ENCODE measurements around the gene ZNF263. TPM values are rescaled to one million over a fixed set of nuclear protein-coding genes. Genes with fewer than 3 reads are reported as not detected.
"Not testable (repeated sequence)": the region's sequence is repeated elsewhere in the genome, so short reads cannot be mapped to it uniquely, and the experiment has no call there.

The ZNF263 gene
- total RNA-seq, 1 experiment from 2014 or later: 29.5 TPM

DNA sequence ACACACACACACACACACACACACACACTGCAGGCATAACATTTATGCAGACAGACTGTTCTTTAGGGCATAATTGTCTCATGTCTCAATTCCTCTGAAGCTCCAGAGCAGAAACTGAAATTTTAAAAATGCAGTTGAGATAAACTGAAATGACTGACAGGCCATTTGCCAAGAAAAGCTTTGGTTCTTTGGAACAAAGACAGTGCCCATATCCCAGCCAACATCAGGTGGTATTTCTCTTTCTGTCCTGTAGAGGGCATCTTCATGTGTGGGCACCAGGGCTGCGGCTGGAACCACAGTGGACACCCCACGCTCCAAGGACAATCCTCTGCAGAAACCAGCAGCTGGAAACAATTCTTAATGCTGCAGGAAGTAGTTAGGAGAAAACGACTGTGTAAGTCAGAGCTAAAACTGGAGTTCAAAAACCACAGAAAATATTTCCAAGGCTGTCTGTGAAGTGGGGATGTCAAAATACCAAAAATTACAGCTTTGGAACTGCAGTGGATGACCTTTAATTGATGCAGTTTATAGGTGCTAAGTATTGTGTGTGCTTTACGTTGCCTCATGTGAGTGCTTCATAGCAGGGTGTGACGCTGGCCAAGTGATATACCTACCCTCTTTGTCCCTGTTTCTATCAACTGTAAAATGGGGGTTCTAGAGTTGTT is 16.3 kb upstream of the ZNF263 start:
- ChIA-PET CTCF (interaction anchor here (0.6 to 2.0 kb wide), 20 partner anchors 8 to 1318 kb away, joined by 3 to 19 read pairs (median 4); partner anchors contain the start of genes MEFV, NAA60, OR1F1 and ZNF174), POLR2A (interaction anchor here (0.6 to 1.5 kb wide), 2 partner anchors 16 to 44 kb away, joined by 4 read pairs; partner anchors contain the start of gene ZNF263)
- TF ChIP-seq, protein P1, sequence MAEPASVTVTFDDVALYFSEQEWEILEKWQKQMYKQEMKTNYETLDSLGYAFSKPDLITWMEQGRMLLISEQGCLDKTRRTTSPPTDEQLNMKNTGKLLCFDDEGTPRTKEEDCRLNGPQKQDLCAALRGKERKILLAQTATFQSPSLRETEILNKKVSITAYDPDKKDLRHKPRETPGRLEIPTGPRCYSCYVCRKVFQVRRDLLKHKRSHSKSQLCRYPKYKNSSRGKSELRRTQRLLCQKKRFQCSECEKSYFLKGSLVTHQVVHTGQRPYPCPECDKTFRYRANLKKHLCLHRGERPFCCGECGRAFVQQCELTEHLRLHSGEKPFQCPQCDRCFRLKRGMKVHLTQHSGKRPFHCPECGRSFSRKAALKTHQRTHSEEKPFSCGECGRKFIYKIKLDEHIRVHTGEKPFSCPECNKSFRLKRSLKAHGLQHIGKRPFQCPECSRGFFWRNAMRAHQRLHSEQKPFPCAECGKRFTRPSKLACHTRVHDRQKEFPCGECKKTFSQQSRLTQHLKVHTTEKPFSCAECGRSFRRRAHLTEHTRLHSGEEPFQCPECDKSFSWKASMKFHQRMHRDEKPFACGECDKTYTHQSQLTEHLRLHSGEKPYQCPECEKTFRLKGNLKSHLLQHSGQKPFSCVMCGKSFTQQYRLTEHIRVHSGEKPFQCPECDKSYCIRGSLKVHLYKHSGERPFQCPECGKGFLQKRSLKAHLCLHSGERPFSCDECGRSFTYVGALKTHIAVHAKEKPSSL (CRISPR knock-in tag; conservative IDR thresholded peaks at IDR 0.05): no peak
- TF ChIP-seq ZNF219 (CRISPR knock-in tag; IDR thresholded peaks at IDR 0.05; ENCODE audit: borderline replicate concordance): no peak
- TF ChIP-seq SMAD3 (CRISPR knock-in tag; IDR thresholded peaks at IDR 0.05; ENCODE audit: borderline replicate concordance): no peak
- TF ChIP-seq, protein P2, sequence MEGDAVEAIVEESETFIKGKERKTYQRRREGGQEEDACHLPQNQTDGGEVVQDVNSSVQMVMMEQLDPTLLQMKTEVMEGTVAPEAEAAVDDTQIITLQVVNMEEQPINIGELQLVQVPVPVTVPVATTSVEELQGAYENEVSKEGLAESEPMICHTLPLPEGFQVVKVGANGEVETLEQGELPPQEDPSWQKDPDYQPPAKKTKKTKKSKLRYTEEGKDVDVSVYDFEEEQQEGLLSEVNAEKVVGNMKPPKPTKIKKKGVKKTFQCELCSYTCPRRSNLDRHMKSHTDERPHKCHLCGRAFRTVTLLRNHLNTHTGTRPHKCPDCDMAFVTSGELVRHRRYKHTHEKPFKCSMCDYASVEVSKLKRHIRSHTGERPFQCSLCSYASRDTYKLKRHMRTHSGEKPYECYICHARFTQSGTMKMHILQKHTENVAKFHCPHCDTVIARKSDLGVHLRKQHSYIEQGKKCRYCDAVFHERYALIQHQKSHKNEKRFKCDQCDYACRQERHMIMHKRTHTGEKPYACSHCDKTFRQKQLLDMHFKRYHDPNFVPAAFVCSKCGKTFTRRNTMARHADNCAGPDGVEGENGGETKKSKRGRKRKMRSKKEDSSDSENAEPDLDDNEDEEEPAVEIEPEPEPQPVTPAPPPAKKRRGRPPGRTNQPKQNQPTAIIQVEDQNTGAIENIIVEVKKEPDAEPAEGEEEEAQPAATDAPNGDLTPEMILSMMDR (IDR thresholded peaks at IDR 0.05): peak; percentile 56; the same call in 1 of the 2 replicates
- TF ChIP-seq ATF1 (CRISPR knock-in tag; IDR thresholded peaks at IDR 0.05): no peak
- no peak for TF ChIP-seq JAZF1 (CRISPR knock-in tag; IDR thresholded peaks at IDR 0.05)
- H3K27ac Mint-ChIP-seq: no peak overlapping the region
- H3K4me3 Mint-ChIP-seq: no peak overlapping the region
- H3K36me3 Mint-ChIP-seq: no peaks in the 10 kb centered on the region
- H3K4me1 Mint-ChIP-seq: peaks cover 6% of the 10 kb centered on the region; the same call in 1 of the 2 replicates
- H3K9me3 Mint-ChIP-seq: peaks cover 36% of the 10 kb centered on the region
- peaks cover 48% of the 10 kb centered on the region for H3K27me3 Mint-ChIP-seq (ENCODE audit: low read depth)
- ATAC-seq (peak; percentile 12; the same call in 1 of the 2 replicates), DNase-seq (ENCODE audit: low spot score) (no peak)

DNA sequence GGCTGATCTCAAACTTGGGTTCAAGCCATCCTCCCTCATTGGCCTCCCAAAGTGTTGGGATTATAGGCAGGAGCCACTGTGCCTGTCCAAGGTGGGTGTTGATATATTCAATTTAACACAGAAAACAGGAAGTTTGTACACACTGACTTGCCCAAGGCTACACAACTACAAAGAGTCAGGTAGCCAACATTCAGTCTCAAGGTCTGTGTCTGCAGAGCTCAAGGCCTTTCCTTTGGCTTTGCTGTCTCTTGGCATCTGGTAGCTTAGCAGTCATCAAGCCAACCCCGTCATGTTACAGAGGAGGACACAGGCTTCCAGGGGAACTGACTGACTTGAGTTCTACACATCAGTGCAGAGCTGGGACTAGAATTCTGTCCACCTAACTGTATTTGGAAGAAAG is 15.0 kb upstream of the ZNF263 start:
- Mint-ChIP-seq H3K36me3 (no peaks in the 10 kb centered on the region), H3K27me3 (ENCODE audit: low read depth) (peaks cover 37% of the 10 kb centered on the region), H3K27ac (no peak overlapping the region), H3K4me3 (no peak overlapping the region), H3K9me3 (peaks cover 40% of the 10 kb centered on the region), H3K4me1 (peaks cover 6% of the 10 kb centered on the region; the same call in 1 of the 2 replicates)
- ChIA-PET POLR2A (no interaction called here), CTCF (interaction anchor here (1.2 to 2.0 kb wide), 5 partner anchors 10 to 133 kb away, joined by 3 to 19 read pairs (median 4); partner anchors contain the start of genes ZNF174, ZNF263 and ZSCAN32)
- ATAC-seq: no peak
- TF ChIP-seq CDX4 (CRISPR knock-in tag; IDR thresholded peaks at IDR 0.05; ENCODE audit: borderline replicate concordance) (no peak), ZNF263 (CRISPR knock-in tag; IDR thresholded peaks at IDR 0.05; ENCODE audit: low read depth) (no peak)
- DNase-seq (ENCODE audit: low spot score): no peak

GRCh38 chr16:3270718-3271117 is 12.6 kb upstream of the ZNF263 start:
- H3K4me3 Mint-ChIP-seq; H3K27ac Mint-ChIP-seq; H3K36me3 Mint-ChIP-seq; ATAC-seq; CTCF ChIA-PET; POLR2A ChIA-PET; DNase-seq (ENCODE audit: low spot score); H3K4me1 Mint-ChIP-seq: not testable (repeated sequence)
- Mint-ChIP-seq H3K27me3 (ENCODE audit: low read depth) (peaks cover 22% of the 10 kb centered on the region), H3K9me3 (peaks cover 54% of the 10 kb centered on the region)

GRCh38 chr16:3271281-3271680 is 12.0 kb upstream of the ZNF263 start:
- Mint-ChIP-seq H3K9me3 (peaks cover 54% of the 10 kb centered on the region), H3K27me3 (ENCODE audit: low read depth) (peaks cover 21% of the 10 kb centered on the region)
- ATAC-seq; H3K4me1 Mint-ChIP-seq; CTCF ChIA-PET; POLR2A ChIA-PET; H3K27ac Mint-ChIP-seq; DNase-seq (ENCODE audit: low spot score); H3K4me3 Mint-ChIP-seq; H3K36me3 Mint-ChIP-seq: not testable (repeated sequence)

- H3K27ac Mint-ChIP-seq: no peak overlapping the region
- H3K4me1 Mint-ChIP-seq: 0 out of 2 replicates have a peak, but pooled peaks cover 4% of the 10 kb centered on the region
- peaks cover 35% of the 10 kb centered on the region for H3K9me3 Mint-ChIP-seq
- H3K4me3 Mint-ChIP-seq: no peak overlapping the region
- H3K36me3 Mint-ChIP-seq: no peaks in the 10 kb centered on the region
- ATAC-seq: peak; percentile 67
- DNase-seq (ENCODE audit: low spot score): no peak
- POLR2A ChIA-PET: no interaction called here
- H3K27me3 Mint-ChIP-seq (ENCODE audit: low read depth): peaks cover 30% of the 10 kb centered on the region
- CTCF ChIA-PET: interaction anchor here (1.2 kb wide), 1 partner anchor 8 kb away, joined by 4 read pairs; no protein-coding TSS in a partner anchor
- TF ChIP-seq IRF2 (CRISPR knock-in tag; IDR thresholded peaks at IDR 0.05; ENCODE audit: borderline replicate concordance, low read depth): no peak
- TF ChIP-seq FOXJ3 (CRISPR knock-in tag; IDR thresholded peaks at IDR 0.05; ENCODE audit: borderline replicate concordance): no peak
- no peak for TF ChIP-seq SP1 (CRISPR knock-in tag; conservative IDR thresholded peaks at IDR 0.05)
- TF ChIP-seq NR3C1 (CRISPR knock-in tag; conservative IDR thresholded peaks at IDR 0.05; ENCODE audit: low read depth): no peak
- TF ChIP-seq GRHL2 (CRISPR knock-in tag; IDR thresholded peaks at IDR 0.05; ENCODE audit: insufficient replicate concordance, severe bottlenecking): no peak
- no peak for TF ChIP-seq ERG (CRISPR knock-in tag; IDR thresholded peaks at IDR 0.05)
- no peak for TF ChIP-seq ZNF263 (CRISPR knock-in tag; IDR thresholded peaks at IDR 0.05; ENCODE audit: low read depth)
- no peak for TF ChIP-seq USF2 (CRISPR knock-in tag; IDR thresholded peaks at IDR 0.05)
- no peak for TF ChIP-seq TP53 (CRISPR knock-in tag; IDR thresholded peaks at IDR 0.05)
- no peak for TF ChIP-seq ZBTB21 (CRISPR knock-in tag; IDR thresholded peaks at IDR 0.05; ENCODE audit: borderline replicate concordance)
- TF ChIP-seq CREM (CRISPR knock-in tag; IDR thresholded peaks at IDR 0.05): no peak
Observed at GRCh38 chr16:3274490-3274889, 8.8 kb upstream of the ZNF263 start.

Data from WTC11 (cell line).